GM12801 (cell line): ENCODE measurements around the gene MICU1.

ENCODE experiments used
- CTCF ChIP-seq: IDR thresholded peaks from one replicate; pipeline ENCODE4 v1.5.1; 2011; ENCODE audit warnings: control low read depth; ENCODE audit not compliant: insufficient read length; ENCODE audit errors: extremely low read depth

MICU1 gene

GRCh38 chr10:72625608-72626443 is at the start of gene MICU1:
TSS of gene MICU1 (minus strand) at chr10:72626079. CDS start at chr10:72566793, 59,286 bp downstream.
- TF ChIP-seq CTCF: no peak

GRCh38 chr10:72673280-72673679 is 47.4 kb upstream of the MICU1 start:
- TF ChIP-seq CTCF: no peak

GRCh38 chr10:72667207-72667864 is 41.5 kb upstream of the MICU1 start:
- no peak for TF ChIP-seq CTCF

GRCh38 chr10:72665925-72666324 is 40.0 kb upstream of the MICU1 start:
- TF ChIP-seq CTCF: no peak

- TF ChIP-seq CTCF: no peak
Observed at GRCh38 chr10:72663971-72664370, 38.1 kb upstream of the MICU1 start.

GRCh38 chr10:72661431-72661830 is 35.6 kb upstream of the MICU1 start:
- no peak for TF ChIP-seq CTCF

GRCh38 chr10:72660220-72660619 is 34.3 kb upstream of the MICU1 start:
- TF ChIP-seq CTCF: no peak
